ENCODE measurements around the gene PSD2. TPM values are rescaled to one million over a fixed set of nuclear protein-coding genes. Genes with fewer than 3 reads are reported as not detected.

PSD2 gene
- total and polyA plus RNA-seq, 2 of the 13 experiments (the other 11 are each of a cell fraction or from before 2014, with no cell fraction given) = 0.07 TPM; not detected in 1

DNA sequence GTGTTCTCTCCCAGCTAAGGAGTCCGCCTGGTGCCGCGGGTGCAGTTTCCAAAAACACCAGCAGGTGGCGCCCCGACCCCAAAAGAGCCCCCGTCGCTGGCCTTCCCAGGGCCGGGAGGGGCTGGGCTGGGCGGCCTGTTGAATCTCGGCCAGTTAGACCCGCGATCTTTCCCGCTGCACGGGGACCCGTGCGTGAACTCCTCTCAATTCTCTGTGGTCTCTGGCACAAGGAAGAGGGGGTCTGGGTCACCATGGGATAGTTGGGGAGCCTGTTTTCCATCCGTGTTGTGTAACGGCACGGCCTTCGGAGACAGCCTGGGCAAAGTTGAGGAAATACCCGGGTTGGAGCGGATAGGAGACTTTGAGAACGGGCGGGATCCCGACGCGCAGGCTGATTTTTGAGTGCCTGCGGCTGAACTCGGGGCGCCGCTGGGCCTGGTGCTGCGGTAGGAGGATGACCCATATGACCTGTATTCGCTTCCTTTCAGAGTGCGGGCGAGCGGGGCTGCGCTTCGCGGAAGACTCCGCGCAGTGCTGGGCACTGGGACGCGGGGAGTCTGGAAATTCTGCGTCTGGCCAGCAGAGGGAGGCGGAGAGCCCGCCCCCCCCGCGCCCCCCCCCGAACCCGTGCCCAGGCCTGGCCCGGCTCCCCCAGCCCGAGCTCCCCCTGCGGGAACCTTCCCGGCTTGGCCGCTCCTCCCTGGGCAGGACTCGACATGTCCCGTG lies 7.9 kb upstream of the PSD2 start (continued):
- no peak for TF ChIP-seq ZMYM2 (CRISPR knock-in tag; IDR thresholded peaks at IDR 0.05)
- TF ChIP-seq POLR2AphosphoS2 (IDR thresholded peaks at IDR 0.05; ENCODE audit: low read depth, low read length) = no peak
- TF ChIP-seq, protein P1, sequence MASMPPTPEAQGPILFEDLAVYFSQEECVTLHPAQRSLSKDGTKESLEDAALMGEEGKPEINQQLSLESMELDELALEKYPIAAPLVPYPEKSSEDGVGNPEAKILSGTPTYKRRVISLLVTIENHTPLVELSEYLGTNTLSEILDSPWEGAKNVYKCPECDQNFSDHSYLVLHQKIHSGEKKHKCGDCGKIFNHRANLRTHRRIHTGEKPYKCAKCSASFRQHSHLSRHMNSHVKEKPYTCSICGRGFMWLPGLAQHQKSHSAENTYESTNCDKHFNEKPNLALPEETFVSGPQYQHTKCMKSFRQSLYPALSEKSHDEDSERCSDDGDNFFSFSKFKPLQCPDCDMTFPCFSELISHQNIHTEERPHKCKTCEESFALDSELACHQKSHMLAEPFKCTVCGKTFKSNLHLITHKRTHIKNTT (CRISPR knock-in tag; IDR thresholded peaks at IDR 0.05) = no peak
- TF ChIP-seq, protein P2, sequence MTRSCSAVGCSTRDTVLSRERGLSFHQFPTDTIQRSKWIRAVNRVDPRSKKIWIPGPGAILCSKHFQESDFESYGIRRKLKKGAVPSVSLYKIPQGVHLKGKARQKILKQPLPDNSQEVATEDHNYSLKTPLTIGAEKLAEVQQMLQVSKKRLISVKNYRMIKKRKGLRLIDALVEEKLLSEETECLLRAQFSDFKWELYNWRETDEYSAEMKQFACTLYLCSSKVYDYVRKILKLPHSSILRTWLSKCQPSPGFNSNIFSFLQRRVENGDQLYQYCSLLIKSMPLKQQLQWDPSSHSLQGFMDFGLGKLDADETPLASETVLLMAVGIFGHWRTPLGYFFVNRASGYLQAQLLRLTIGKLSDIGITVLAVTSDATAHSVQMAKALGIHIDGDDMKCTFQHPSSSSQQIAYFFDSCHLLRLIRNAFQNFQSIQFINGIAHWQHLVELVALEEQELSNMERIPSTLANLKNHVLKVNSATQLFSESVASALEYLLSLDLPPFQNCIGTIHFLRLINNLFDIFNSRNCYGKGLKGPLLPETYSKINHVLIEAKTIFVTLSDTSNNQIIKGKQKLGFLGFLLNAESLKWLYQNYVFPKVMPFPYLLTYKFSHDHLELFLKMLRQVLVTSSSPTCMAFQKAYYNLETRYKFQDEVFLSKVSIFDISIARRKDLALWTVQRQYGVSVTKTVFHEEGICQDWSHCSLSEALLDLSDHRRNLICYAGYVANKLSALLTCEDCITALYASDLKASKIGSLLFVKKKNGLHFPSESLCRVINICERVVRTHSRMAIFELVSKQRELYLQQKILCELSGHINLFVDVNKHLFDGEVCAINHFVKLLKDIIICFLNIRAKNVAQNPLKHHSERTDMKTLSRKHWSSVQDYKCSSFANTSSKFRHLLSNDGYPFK (CRISPR knock-in tag; IDR thresholded peaks at IDR 0.05; ENCODE audit: borderline replicate concordance) = no peak
- no peak for TF ChIP-seq SYNCRIP (IDR thresholded peaks at IDR 0.05; ENCODE audit: insufficient read depth, low read depth, low read length)
- TF ChIP-seq, protein P3, sequence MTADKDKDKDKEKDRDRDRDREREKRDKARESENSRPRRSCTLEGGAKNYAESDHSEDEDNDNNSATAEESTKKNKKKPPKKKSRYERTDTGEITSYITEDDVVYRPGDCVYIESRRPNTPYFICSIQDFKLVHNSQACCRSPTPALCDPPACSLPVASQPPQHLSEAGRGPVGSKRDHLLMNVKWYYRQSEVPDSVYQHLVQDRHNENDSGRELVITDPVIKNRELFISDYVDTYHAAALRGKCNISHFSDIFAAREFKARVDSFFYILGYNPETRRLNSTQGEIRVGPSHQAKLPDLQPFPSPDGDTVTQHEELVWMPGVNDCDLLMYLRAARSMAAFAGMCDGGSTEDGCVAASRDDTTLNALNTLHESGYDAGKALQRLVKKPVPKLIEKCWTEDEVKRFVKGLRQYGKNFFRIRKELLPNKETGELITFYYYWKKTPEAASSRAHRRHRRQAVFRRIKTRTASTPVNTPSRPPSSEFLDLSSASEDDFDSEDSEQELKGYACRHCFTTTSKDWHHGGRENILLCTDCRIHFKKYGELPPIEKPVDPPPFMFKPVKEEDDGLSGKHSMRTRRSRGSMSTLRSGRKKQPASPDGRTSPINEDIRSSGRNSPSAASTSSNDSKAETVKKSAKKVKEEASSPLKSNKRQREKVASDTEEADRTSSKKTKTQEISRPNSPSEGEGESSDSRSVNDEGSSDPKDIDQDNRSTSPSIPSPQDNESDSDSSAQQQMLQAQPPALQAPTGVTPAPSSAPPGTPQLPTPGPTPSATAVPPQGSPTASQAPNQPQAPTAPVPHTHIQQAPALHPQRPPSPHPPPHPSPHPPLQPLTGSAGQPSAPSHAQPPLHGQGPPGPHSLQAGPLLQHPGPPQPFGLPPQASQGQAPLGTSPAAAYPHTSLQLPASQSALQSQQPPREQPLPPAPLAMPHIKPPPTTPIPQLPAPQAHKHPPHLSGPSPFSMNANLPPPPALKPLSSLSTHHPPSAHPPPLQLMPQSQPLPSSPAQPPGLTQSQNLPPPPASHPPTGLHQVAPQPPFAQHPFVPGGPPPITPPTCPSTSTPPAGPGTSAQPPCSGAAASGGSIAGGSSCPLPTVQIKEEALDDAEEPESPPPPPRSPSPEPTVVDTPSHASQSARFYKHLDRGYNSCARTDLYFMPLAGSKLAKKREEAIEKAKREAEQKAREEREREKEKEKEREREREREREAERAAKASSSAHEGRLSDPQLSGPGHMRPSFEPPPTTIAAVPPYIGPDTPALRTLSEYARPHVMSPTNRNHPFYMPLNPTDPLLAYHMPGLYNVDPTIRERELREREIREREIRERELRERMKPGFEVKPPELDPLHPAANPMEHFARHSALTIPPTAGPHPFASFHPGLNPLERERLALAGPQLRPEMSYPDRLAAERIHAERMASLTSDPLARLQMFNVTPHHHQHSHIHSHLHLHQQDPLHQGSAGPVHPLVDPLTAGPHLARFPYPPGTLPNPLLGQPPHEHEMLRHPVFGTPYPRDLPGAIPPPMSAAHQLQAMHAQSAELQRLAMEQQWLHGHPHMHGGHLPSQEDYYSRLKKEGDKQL (CRISPR knock-in tag; IDR thresholded peaks at IDR 0.05; ENCODE audit: low read depth) = no peak
- no peak for TF ChIP-seq ZNF788 (CRISPR knock-in tag; IDR thresholded peaks at IDR 0.05; ENCODE audit: borderline replicate concordance)
- no peak for TF ChIP-seq CCAR2 (optimal IDR thresholded peaks at IDR 0.05; ENCODE audit: low read depth, low read length)
- TF ChIP-seq, protein P4, sequence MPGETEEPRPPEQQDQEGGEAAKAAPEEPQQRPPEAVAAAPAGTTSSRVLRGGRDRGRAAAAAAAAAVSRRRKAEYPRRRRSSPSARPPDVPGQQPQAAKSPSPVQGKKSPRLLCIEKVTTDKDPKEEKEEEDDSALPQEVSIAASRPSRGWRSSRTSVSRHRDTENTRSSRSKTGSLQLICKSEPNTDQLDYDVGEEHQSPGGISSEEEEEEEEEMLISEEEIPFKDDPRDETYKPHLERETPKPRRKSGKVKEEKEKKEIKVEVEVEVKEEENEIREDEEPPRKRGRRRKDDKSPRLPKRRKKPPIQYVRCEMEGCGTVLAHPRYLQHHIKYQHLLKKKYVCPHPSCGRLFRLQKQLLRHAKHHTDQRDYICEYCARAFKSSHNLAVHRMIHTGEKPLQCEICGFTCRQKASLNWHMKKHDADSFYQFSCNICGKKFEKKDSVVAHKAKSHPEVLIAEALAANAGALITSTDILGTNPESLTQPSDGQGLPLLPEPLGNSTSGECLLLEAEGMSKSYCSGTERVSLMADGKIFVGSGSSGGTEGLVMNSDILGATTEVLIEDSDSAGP (CRISPR knock-in tag; IDR thresholded peaks at IDR 0.05; ENCODE audit: borderline replicate concordance) = peak; percentile 79; the same call in 1 of the 2 replicates
- no peak for TF ChIP-seq BRCA1 (CRISPR knock-in tag; IDR thresholded peaks at IDR 0.05)
- no peak for TF ChIP-seq ZNF878 (CRISPR knock-in tag; IDR thresholded peaks at IDR 0.05)
- TF ChIP-seq, protein P5, sequence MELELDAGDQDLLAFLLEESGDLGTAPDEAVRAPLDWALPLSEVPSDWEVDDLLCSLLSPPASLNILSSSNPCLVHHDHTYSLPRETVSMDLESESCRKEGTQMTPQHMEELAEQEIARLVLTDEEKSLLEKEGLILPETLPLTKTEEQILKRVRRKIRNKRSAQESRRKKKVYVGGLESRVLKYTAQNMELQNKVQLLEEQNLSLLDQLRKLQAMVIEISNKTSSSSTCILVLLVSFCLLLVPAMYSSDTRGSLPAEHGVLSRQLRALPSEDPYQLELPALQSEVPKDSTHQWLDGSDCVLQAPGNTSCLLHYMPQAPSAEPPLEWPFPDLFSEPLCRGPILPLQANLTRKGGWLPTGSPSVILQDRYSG (CRISPR knock-in tag; IDR thresholded peaks at IDR 0.05) = no peak
- peak; percentile 54; the same call in 1 of the 2 replicates for TF ChIP-seq KDM3A (CRISPR knock-in tag; IDR thresholded peaks at IDR 0.05; ENCODE audit: low read depth)
- no peak for TF ChIP-seq ARNT (IDR thresholded peaks at IDR 0.05)

Data from HepG2 (cell line).